Astrocyte (in vitro differentiated cells and primary cell): Measurements from ENCODE around the gene KCNJ13. TPM values are rescaled to one million over a fixed set of nuclear protein-coding genes. Genes with fewer than 3 reads are reported as not detected.

Experiments used
- DNase-seq: peaks from one replicate; pipeline ENCODE4 v3.0.0-alpha.2; 2010; ENCODE audit warnings: low read depth
- FAIRE-seq: peaks from 2 replicates; lab custom pipeline; 2011; peaks lifted over from hg19 to GRCh38; lab: Jason Lieb, UNC
- H2AFZ ChIP-seq: 2 replicates; pipeline ENCODE4 v1.6.0; 2012; ENCODE audit warnings: low read depth, low read length, inconsistent platforms
- H3K27ac ChIP-seq: 2 replicates; pipeline ENCODE4 v1.5.1; 2011; ENCODE audit warnings: low read depth, low read length, inconsistent platforms
- H3K27me3 ChIP-seq: 2 replicates; pipeline ENCODE4 v1.6.0; 2011; ENCODE audit warnings: low read length, inconsistent platforms; ENCODE audit not compliant: insufficient read depth
- H3K36me3 ChIP-seq: 2 replicates; pipeline ENCODE4 v1.5.1; 2011; ENCODE audit warnings: low read length, inconsistent platforms; ENCODE audit not compliant: insufficient read depth
- H3K4me1 ChIP-seq: 2 replicates; pipeline ENCODE4 v1.5.1; 2011; ENCODE audit warnings: low read length, inconsistent platforms; ENCODE audit not compliant: insufficient read depth
- H3K4me2 ChIP-seq: 2 replicates; pipeline ENCODE4 v1.6.0; 2012; ENCODE audit warnings: low read length, inconsistent platforms
- H3K4me3 ChIP-seq: 2 replicates; pipeline ENCODE4 v1.5.1; 2011; ENCODE audit warnings: low read depth, mild to moderate bottlenecking, low read length, inconsistent platforms; ENCODE audit not compliant: insufficient read depth
- H3K79me2 ChIP-seq: 2 replicates; pipeline ENCODE4 v1.6.0; 2012; ENCODE audit warnings: mild to moderate bottlenecking, low read length, inconsistent platforms; ENCODE audit not compliant: insufficient read depth
- H3K9ac ChIP-seq: 2 replicates; pipeline ENCODE4 v1.6.0; 2012; ENCODE audit warnings: mild to moderate bottlenecking, low read length, inconsistent platforms
- H3K9me3 ChIP-seq: 2 replicates; pipeline ENCODE4 v1.5.1; 2012; ENCODE audit warnings: low read depth, mild to moderate bottlenecking, low read length, inconsistent platforms; ENCODE audit not compliant: insufficient read depth
- H4K20me1 ChIP-seq: 2 replicates; pipeline ENCODE4 v1.6.0; 2012; ENCODE audit warnings: low read length, inconsistent platforms; ENCODE audit not compliant: insufficient read depth
- H3K27ac Mint-ChIP-seq: one replicate; pipeline ENCODE4 v1.8.0; 2021; ENCODE audit warnings: mild to moderate bottlenecking, mixed read lengths; ENCODE audit not compliant: unreplicated experiment
- H3K27me3 Mint-ChIP-seq: one replicate; pipeline ENCODE4 v1.8.0; 2021; ENCODE audit warnings: low read depth, mixed read lengths; ENCODE audit not compliant: unreplicated experiment
- H3K36me3 Mint-ChIP-seq: one replicate; pipeline ENCODE4 v1.8.0; 2021; ENCODE audit warnings: low read depth, mixed read lengths; ENCODE audit not compliant: unreplicated experiment
- H3K4me1 Mint-ChIP-seq: one replicate; pipeline ENCODE4 v1.8.0; 2021; ENCODE audit warnings: low read depth, mixed read lengths; ENCODE audit not compliant: unreplicated experiment
- H3K4me3 Mint-ChIP-seq: one replicate; pipeline ENCODE4 v1.8.0; 2021; ENCODE audit warnings: mild to moderate bottlenecking, moderate library complexity, mixed read lengths; ENCODE audit not compliant: unreplicated experiment
- H3K9me3 Mint-ChIP-seq: one replicate; pipeline ENCODE4 v1.8.0; 2021; ENCODE audit warnings: mild to moderate bottlenecking, mixed read lengths; ENCODE audit not compliant: unreplicated experiment
- EZH2 ChIP-seq: IDR thresholded peaks from 2 replicates; pipeline ENCODE4 v1.6.1; 2012; ENCODE audit warnings: mild to moderate bottlenecking, low read length, inconsistent platforms; ENCODE audit not compliant: insufficient read depth
- total RNA-seq: library from RNA; stranded (reverse); gene quantifications from 2 replicates; pipeline ENCODE4 v1.2.1, GENCODE V29; 2021
- TF ChIP-seq, protein P1 (sequence below): IDR thresholded peaks from 2 replicates; pipeline ENCODE4 v1.5.1; 2011; ENCODE audit warnings: low read depth, mild to moderate bottlenecking, inconsistent platforms, low read length, moderate library complexity; ENCODE audit not compliant: insufficient read depth

Gene KCNJ13
- total RNA-seq, 1 donor from 2014 or later, result not detected

DNA sequence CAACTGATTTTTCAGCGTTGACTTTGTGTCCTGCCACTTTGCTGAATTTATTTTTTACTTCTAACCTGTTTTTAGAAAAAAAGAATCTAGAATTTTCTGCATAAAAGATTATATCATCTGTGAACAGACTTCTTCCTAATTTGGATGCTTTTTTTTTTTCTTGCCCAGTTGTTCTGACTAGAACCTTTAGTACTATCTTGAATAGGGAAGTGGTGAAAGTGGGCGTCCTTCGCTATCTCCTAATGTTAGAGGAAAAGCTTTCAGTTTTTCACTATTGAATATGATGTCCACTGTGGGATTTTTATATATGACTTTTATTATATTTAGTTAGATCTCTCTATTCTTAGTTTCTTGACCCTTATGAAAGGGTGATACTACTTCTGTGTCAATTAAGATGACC lies 25.7 kb upstream of the KCNJ13 start:
- H3K36me3 ChIP-seq, result peaks cover 10% of the 10 kb centered on the region
- no peak overlapping the region for H2AFZ ChIP-seq
- peaks cover 14% of the 10 kb centered on the region for H3K36me3 Mint-ChIP-seq
- no peak overlapping the region for H3K27ac Mint-ChIP-seq
- TF ChIP-seq, protein P1, sequence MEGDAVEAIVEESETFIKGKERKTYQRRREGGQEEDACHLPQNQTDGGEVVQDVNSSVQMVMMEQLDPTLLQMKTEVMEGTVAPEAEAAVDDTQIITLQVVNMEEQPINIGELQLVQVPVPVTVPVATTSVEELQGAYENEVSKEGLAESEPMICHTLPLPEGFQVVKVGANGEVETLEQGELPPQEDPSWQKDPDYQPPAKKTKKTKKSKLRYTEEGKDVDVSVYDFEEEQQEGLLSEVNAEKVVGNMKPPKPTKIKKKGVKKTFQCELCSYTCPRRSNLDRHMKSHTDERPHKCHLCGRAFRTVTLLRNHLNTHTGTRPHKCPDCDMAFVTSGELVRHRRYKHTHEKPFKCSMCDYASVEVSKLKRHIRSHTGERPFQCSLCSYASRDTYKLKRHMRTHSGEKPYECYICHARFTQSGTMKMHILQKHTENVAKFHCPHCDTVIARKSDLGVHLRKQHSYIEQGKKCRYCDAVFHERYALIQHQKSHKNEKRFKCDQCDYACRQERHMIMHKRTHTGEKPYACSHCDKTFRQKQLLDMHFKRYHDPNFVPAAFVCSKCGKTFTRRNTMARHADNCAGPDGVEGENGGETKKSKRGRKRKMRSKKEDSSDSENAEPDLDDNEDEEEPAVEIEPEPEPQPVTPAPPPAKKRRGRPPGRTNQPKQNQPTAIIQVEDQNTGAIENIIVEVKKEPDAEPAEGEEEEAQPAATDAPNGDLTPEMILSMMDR, result no peak
- TF ChIP-seq EZH2, result no peak
- peaks cover 20% of the 10 kb centered on the region for H4K20me1 ChIP-seq
- no peak overlapping the region for H3K4me3 Mint-ChIP-seq
- H3K4me3 ChIP-seq, result no peak overlapping the region
- H3K4me2 ChIP-seq, result no peak overlapping the region
- no peak overlapping the region for H3K27ac ChIP-seq
- no peaks in the 10 kb centered on the region for H3K4me1 ChIP-seq
- DNase-seq (no peak), FAIRE-seq (no peak)
- H3K79me2 ChIP-seq, result peaks cover 5% of the 10 kb centered on the region
- H3K4me1 Mint-ChIP-seq, result no peaks in the 10 kb centered on the region
- no peaks in the 10 kb centered on the region for H3K27me3 ChIP-seq
- H3K27me3 Mint-ChIP-seq, result no peaks in the 10 kb centered on the region
- no peak overlapping the region for H3K9ac ChIP-seq
- no peaks in the 10 kb centered on the region for H3K9me3 Mint-ChIP-seq
- no peaks in the 10 kb centered on the region for H3K9me3 ChIP-seq

DNA sequence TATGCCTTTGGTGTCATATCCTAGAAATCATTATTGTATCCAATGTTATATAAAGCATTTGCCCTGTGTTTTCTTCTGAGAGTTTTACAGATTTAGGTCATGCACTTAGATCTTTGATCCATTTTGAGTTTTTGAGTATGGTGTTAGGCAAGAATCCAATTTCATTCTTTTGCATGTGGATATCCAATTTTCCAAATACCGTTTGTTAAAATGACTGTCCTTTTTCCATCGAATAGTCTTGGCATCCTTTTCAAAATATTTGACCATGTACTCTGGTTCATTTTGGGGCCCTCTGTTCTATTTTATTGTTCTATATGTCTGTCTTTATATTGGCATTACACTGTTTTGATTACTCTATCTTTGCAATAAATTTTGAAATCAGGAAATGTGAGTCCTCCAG lies 23.8 kb upstream of the KCNJ13 start:
- DNase-seq (no peak), FAIRE-seq (no peak)
- Mint-ChIP-seq H3K4me1 (no peaks in the 10 kb centered on the region), H3K27ac (no peak overlapping the region), H3K9me3 (no peaks in the 10 kb centered on the region), H3K27me3 (no peaks in the 10 kb centered on the region), H3K4me3 (no peak overlapping the region), H3K36me3 (peaks cover 14% of the 10 kb centered on the region)
- Histone ChIP-seq H2AFZ (no peak overlapping the region), H3K4me3 (no peak overlapping the region), H3K27me3 (no peaks in the 10 kb centered on the region), H3K4me2 (no peak overlapping the region), H3K36me3 (peaks cover 12% of the 10 kb centered on the region), H3K27ac (no peak overlapping the region), H3K79me2 (peaks cover 2% of the 10 kb centered on the region), H3K9ac (no peak overlapping the region), H3K4me1 (no peaks in the 10 kb centered on the region), H3K9me3 (no peaks in the 10 kb centered on the region), H4K20me1 (peaks cover 9% of the 10 kb centered on the region)
- no peak for TF ChIP-seq EZH2
- TF ChIP-seq, protein P1, result no peak

DNA sequence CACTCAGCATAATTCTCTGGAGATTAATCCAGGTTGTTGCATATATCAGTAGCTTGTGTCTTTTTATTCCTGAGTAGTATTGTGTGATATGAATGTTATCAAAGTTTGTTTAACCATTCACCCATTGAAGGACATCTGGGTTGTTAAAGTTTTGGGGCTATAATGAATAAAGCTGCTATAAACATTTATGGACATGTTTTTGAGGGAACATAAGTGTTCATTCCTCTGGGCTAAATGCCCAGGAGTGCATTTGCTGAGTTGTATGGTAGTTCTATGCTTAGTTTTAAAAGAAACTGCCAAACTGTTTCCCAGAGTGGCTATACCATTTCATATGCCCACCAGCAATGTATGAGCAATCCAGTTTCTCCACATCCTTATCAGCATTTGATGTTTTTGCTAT lies 21.8 kb upstream of the KCNJ13 start:
- Histone ChIP-seq H3K9ac (no peak overlapping the region), H3K27me3 (no peaks in the 10 kb centered on the region), H4K20me1 (peaks cover 7% of the 10 kb centered on the region), H3K4me1 (no peaks in the 10 kb centered on the region), H3K9me3 (no peaks in the 10 kb centered on the region), H3K4me3 (no peak overlapping the region), H3K4me2 (no peak overlapping the region), H3K27ac (no peak overlapping the region), H2AFZ (no peak overlapping the region), H3K36me3 (peaks cover 15% of the 10 kb centered on the region), H3K79me2 (no peaks in the 10 kb centered on the region)
- peaks cover 14% of the 10 kb centered on the region for H3K36me3 Mint-ChIP-seq
- H3K27ac Mint-ChIP-seq, result no peak overlapping the region
- FAIRE-seq, result peak; percentile 47
- no peaks in the 10 kb centered on the region for H3K4me1 Mint-ChIP-seq
- no peak for TF ChIP-seq EZH2
- TF ChIP-seq, protein P1, result no peak
- no peaks in the 10 kb centered on the region for H3K9me3 Mint-ChIP-seq
- no peaks in the 10 kb centered on the region for H3K27me3 Mint-ChIP-seq
- no peak for DNase-seq
- H3K4me3 Mint-ChIP-seq, result no peak overlapping the region
